Lower leg skin (tissue), 4 donors: ENCODE measurements around the gene OSTN. TPM values are rescaled to one million over a fixed set of nuclear protein-coding genes. Genes with fewer than 3 reads are reported as not detected.
A peak's percentile ranks its signal among the peaks of the same experiment; 100 is the strongest.
"Not testable (repeated sequence)": the region's sequence is repeated elsewhere in the genome, so short reads cannot be mapped to it uniquely, and the experiment has no call there.

Source experiments
- DNase-seq, 2 donors: peaks; one replicate each; pipeline ENCODE4 v3.0.0-alpha.2; 2019; ENCODE audit warnings: low spot score in 2 of 2
- H3K4me3 ChIP-seq: fragments of 200-600 bp; sonication (generic); 2 replicates; pipeline ENCODE4 v1.5.1; 2017; ENCODE audit warnings: mild to moderate bottlenecking, low read depth; ENCODE audit not compliant: poor library complexity, severe bottlenecking
- POLR2A ChIP-seq, 2 donors: fragments of 450-650 bp; IDR thresholded peaks; one replicate each; pipeline ENCODE4 v1.6.1; 2016 to 2017; ENCODE audit warnings: antibody characterized with exemption in 2 of 2, mild to moderate bottlenecking in 1 of 2, moderate library complexity in 1 of 2
- WGBS, 2 donors: methylation state at CpG; one replicate each; pipeline ENCODE4 v1.1.5; 2018; 5-methylcytosine and 5-hydroxymethylcytosine counted together
- intact Hi-C: fragments of 100-400 bp; cut with DNase I; formaldehyde crosslinking; loops from one replicate; pipeline ENCODE4 v1.15.0; 2023; ENCODE audit warnings: low total_unique reads
- total RNA-seq, 4 donors: library from RNA; depleted of rRNA; stranded (reverse); fragments of >200 nt; gene quantifications; one replicate each; pipeline ENCODE4 v1.1.0, GENCODE V29; 2016
- TF ChIP-seq, protein P1 (sequence below), 3 donors: fragments of 450-650 bp; IDR thresholded peaks; one replicate each; pipeline ENCODE4 v1.5.1; 2016; ENCODE audit warnings: antibody characterized with exemption in 3 of 3, mild to moderate bottlenecking in 3 of 3, moderate library complexity in 2 of 3

Gene OSTN
- total RNA-seq, 4 donors from 2014 or later, result not detected

DNA sequence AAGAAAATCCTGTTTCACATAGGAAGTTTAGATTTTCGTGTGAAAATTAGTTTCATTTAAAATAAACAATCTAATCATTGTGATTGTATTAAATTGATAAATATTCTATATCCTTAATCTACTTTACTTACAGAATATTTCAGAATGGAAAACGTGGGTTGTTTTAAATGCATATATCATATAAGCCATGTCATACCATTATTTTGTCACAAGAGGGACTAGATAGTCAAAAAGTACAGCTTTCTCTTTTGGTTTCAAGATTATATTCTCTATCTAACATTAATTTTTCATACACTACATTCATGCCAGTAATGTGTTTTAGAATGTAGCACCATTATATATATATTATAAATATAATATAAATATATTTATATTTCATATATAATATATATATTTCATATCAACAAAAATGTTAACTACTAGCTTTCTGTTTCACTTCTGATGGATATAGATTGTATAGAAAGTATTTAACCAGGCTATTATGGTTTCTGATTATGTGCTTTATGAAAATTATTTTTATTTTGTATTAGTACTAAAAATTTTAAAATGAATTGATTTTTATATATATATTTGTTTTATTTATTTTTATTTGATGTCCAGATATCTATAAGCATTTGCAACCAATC is 45.3 kb downstream of the OSTN start:
- 27% methylated on average over 2 of the region's 2 CpGs for WGBS, 2 donors
- no peak for DNase-seq
- no peak for TF ChIP-seq POLR2A (IDR thresholded peaks at IDR 0.05)
- TF ChIP-seq, protein P1, sequence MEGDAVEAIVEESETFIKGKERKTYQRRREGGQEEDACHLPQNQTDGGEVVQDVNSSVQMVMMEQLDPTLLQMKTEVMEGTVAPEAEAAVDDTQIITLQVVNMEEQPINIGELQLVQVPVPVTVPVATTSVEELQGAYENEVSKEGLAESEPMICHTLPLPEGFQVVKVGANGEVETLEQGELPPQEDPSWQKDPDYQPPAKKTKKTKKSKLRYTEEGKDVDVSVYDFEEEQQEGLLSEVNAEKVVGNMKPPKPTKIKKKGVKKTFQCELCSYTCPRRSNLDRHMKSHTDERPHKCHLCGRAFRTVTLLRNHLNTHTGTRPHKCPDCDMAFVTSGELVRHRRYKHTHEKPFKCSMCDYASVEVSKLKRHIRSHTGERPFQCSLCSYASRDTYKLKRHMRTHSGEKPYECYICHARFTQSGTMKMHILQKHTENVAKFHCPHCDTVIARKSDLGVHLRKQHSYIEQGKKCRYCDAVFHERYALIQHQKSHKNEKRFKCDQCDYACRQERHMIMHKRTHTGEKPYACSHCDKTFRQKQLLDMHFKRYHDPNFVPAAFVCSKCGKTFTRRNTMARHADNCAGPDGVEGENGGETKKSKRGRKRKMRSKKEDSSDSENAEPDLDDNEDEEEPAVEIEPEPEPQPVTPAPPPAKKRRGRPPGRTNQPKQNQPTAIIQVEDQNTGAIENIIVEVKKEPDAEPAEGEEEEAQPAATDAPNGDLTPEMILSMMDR (IDR thresholded peaks at IDR 0.05), result no peak
- intact Hi-C loops, result no loop called here
- no peak overlapping the region for H3K4me3 ChIP-seq

DNA sequence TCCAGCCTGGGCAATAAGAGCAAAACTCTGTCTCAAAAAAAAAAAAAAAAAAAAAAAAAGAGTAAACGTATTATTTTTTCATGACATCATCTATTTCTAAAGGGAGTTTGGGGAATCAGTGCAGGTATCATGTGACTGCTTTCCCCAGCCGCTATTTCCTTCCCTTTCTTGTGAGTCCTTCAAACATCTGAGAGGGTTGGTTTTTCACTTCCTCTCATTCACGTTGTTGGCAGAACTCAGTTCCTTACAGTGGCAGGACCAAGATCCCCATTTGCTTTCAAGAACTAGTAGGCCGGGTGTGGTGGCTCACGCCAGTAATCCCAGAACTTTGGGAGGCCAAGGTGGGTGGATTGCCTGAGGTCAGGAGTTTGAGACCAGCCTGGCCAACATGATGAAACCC is 47.0 kb downstream of the OSTN start:
- 71 to 78% methylated on average over 5 of the region's 5 CpGs for WGBS, 2 donors
- intact Hi-C loops, H3K4me3 ChIP-seq: not testable (repeated sequence)
- peak in 1 of 2 donors; percentile 49 for DNase-seq

DNA sequence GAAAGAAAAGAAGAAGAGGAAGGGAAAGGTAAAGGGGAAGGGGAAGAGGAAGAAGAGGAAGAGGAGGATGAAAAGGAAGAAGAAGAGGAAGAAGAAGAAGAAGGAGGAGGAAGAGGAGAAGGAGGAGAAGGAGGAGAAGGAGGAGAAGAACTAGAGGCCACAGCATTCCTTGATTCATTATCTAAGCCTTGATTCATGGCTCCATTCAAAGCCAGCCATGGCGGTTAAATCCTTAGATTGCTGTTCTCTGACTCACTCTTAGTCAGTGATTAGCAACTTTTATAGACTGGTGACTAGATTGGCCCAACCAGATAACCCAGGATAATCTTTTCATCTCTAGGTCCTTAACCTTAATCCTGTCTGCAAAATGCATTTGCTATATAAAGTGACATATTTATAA is 47.6 kb downstream of the OSTN start:
- WGBS, 2 donors, result 59 to 70% methylated on average over 1 of the region's 1 CpG
- TF ChIP-seq POLR2A (IDR thresholded peaks at IDR 0.05), result no peak
- TF ChIP-seq, protein P1 (IDR thresholded peaks at IDR 0.05), result no peak
- DNase-seq, result no peak
- H3K4me3 ChIP-seq, result no peak overlapping the region
- intact Hi-C loops, result no loop called here

DNA sequence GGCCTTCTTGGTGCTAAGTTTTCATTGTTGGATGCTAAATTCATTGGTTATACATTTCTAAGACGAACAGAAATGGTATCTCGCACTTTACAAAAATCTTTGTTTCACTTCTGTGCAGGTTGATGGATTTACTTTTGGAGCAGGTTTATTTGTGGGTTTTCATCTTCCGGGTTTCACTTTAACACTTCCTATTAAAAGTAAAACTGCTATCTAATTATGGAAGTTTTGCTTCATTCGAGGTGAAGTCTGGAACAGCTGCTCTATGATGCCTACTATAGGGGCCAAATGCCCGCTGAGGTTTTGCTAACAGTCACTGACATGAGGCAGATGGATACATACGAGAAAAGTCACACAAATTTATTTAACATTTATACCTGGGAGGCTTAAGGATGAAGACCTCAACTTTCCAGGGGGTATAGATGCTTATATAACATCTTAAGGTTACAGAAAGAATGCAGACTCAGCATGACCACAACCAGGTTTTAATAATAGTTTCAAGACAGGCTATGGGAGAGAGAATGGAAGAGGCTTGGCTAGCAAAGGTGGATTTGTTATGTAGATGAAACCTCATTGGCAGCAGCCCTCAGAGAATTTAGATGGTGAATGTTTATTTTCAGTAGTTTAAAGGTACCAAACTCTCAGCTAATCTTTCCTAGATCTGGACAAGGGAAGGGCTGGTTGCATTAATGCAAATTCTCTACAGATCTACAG is 54.2 kb downstream of the OSTN start:
- TF ChIP-seq POLR2A (IDR thresholded peaks at IDR 0.05), result no peak
- TF ChIP-seq, protein P1 (IDR thresholded peaks at IDR 0.05), result no peak
- DNase-seq, result no peak
- WGBS, 2 donors, result 82 to 83% methylated on average over 6 of the region's 6 CpGs
- intact Hi-C loops, result no loop called here
- H3K4me3 ChIP-seq, result no peak overlapping the region

DNA sequence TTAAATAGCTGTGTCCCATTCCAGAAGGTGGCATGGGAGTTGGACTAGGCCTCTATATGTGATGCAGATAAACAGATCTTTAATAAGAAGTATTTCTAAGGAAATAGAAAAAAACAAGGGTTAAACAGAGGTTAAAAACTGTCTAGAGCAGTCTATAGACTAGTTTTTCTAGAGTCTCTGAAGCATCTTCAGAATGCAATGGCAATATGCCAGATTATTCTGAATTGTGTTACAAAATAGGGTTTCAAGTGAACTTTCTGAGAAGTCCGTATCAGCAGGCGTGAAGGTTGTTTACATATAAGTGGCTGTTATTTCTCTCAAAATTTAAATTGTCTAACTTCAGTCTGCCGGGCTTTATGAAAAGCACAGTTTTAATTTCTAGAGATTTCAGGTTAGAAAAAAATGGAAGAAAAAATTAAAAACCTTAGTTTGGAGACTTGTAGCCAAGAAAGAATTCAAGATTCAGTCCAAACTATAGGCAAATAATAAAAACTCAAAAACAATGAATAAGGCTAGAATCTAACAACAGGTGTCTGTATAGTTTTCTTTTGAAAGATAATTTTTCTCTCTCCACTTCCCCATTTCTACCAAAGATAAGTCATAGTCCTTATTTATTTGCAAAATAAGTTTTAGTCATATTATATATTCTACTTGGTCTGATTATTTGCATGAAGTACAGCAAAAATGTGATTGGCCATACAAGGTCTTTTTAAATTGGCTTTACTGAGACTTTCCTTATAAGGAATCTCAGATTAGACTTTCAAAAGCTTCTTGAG is 55.2 kb downstream of the OSTN start:
- TF ChIP-seq, protein P1 (IDR thresholded peaks at IDR 0.05), result no peak
- TF ChIP-seq POLR2A (IDR thresholded peaks at IDR 0.05), result no peak
- DNase-seq, result no peak
- 85 to 88% methylated on average over 3 of the region's 3 CpGs for WGBS, 2 donors
- no peak overlapping the region for H3K4me3 ChIP-seq
- intact Hi-C loops, result no loop called here

DNA sequence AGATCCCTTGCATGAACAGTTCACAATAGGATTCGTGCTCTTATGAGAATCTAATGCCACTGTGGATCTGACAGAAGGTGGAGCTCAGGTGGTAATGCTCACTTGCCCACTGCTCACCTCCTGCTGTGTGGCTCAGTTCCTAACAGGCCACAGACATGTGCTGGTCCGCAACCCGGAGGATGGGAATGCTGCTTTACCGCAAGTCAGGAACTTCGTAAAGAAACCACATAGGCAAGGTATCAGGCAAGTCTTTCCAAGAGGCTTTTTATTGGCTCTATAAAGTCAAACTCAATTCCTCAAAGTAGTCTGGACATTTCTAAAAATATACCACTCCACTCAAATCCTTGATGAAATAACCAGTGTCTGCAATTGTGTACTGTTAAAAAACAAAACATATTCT is 56.1 kb downstream of the OSTN start:
- intact Hi-C loops, result no loop called here
- WGBS, 2 donors, result 84 to 93% methylated on average over 5 of the region's 5 CpGs

More for the DNA sequence above, 56.1 kb downstream of the OSTN start:
- TF ChIP-seq POLR2A (IDR thresholded peaks at IDR 0.05), result no peak
- TF ChIP-seq, protein P1 (IDR thresholded peaks at IDR 0.05), result no peak
- DNase-seq, result no peak
- H3K4me3 ChIP-seq, result no peak overlapping the region
